ENCODE data around the gene KBTBD2. TPM values are rescaled to one million over a fixed set of nuclear protein-coding genes. Genes with fewer than 3 reads are reported as not detected.

Gene KBTBD2
- total RNA-seq, 4 donors from 2014 or later: 24.3 to 38.9 (median 35.5) TPM

DNA sequence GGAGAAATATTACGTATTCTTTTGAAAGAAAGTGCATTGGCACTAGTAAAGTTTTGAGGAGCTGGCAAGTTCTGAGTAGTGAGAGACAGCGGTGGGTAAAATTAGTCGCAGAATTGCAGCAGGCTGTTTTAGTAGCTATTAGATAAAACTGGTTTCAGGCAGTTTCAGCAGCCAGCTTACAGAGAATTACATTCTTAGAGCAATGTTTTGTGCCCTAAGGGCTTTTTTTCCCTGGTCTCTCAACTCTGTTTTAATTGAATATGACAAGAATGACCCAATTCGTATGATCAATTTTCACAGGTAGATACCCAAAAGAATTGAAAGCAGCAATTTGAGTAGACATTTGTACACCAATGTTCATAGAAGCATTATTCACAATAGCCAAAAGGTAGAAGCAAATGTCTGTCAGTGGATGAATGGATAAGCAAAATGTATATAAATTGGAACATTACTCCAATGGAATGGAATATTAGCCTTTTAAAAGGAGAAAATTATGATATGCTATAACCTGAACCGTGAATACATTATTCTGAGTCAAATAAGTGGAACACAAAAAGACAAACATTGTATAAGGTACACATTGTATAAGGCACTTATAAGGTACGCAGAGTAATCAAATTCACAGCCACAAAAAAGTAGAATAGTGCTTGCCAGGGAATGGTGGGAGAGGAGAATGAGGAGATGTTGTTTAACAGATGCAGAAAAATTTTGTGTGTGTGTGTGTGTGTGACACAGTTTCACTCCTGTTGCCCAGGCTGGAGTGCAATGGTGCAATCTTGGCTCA is 5.2 kb upstream of the KBTBD2 start:
- intact Hi-C loops (cut with DNase I; ENCODE audit: low total_unique reads): no loop called here
- WGBS, 2 donors: 86 to 88% methylated on average over 6 of the region's 6 CpGs
- H3K4me3 ChIP-seq (ENCODE audit: low read depth, poor library complexity, severe bottlenecking): no peak overlapping the region
- no peak for DNase-seq (ENCODE audit: low spot score in 2 of 2)
- TF ChIP-seq POLR2A (IDR thresholded peaks at IDR 0.05): no peak

DNA sequence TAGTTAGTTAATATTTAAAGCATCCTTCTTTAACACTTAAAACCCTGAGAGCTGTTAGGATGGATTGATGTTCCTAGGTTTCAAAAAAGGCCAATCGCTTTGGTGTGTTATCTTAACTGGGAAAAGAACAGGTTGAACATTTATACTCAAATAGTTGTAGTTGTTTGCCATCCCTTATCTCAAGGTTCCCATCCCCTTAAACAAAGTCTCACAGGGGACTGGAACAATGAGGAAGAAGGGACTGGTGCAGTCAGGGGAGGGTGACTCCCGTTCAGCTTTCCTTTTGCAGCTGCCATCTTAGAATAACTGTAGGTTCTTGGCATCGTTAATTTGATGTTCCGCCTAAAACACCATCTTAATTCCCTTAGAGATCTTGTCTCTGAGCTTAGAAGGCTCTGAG is 2.6 kb upstream of the KBTBD2 start:
- 93 to 95% methylated on average over 4 of the region's 4 CpGs for WGBS, 2 donors

DNA sequence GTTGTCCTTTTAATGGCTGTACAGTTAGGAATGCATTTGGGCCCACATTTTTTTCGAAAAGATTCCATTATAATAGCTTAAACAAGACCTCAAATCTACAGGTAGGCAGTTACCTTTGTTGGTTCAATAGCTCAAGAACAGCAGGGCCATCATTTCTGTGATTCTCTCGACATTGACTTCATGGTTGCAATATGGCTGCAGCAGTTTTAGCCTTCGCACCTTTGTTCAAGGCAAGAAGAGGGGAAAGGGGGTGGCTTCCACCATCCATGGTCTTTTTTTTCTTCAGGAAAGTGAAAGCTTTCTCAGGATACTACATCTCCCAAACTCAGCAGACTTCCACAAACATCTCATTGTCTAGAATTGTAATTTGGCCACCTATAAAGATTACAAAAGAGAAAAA is 2.2 kb upstream of the KBTBD2 start:
- DNase-seq (ENCODE audit: low spot score in 2 of 2): no peak
- no peak overlapping the region for H3K4me3 ChIP-seq (ENCODE audit: low read depth, poor library complexity, severe bottlenecking)
- 88 to 96% methylated on average over 3 of the region's 3 CpGs for WGBS, 2 donors
- no peak for TF ChIP-seq POLR2A (IDR thresholded peaks at IDR 0.05)
- TF ChIP-seq, protein P1, sequence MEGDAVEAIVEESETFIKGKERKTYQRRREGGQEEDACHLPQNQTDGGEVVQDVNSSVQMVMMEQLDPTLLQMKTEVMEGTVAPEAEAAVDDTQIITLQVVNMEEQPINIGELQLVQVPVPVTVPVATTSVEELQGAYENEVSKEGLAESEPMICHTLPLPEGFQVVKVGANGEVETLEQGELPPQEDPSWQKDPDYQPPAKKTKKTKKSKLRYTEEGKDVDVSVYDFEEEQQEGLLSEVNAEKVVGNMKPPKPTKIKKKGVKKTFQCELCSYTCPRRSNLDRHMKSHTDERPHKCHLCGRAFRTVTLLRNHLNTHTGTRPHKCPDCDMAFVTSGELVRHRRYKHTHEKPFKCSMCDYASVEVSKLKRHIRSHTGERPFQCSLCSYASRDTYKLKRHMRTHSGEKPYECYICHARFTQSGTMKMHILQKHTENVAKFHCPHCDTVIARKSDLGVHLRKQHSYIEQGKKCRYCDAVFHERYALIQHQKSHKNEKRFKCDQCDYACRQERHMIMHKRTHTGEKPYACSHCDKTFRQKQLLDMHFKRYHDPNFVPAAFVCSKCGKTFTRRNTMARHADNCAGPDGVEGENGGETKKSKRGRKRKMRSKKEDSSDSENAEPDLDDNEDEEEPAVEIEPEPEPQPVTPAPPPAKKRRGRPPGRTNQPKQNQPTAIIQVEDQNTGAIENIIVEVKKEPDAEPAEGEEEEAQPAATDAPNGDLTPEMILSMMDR (IDR thresholded peaks at IDR 0.05): no peak
- intact Hi-C loops (cut with DNase I; ENCODE audit: low total_unique reads): loop anchor here (5.0 kb wide), 1 partner anchor 49 kb away; no protein-coding TSS in a partner anchor

More for the DNA sequence above, 2.6 kb upstream of the KBTBD2 start:
- DNase-seq (ENCODE audit: low spot score in 2 of 2): no peak
- intact Hi-C loops (cut with DNase I; ENCODE audit: low total_unique reads): loop anchor here (5.0 kb wide), 1 partner anchor 48 kb away; no protein-coding TSS in a partner anchor
- TF ChIP-seq POLR2A (IDR thresholded peaks at IDR 0.05): no peak
- TF ChIP-seq, protein P1 (IDR thresholded peaks at IDR 0.05): no peak
- no peak overlapping the region for H3K4me3 ChIP-seq (ENCODE audit: low read depth, poor library complexity, severe bottlenecking)

DNA sequence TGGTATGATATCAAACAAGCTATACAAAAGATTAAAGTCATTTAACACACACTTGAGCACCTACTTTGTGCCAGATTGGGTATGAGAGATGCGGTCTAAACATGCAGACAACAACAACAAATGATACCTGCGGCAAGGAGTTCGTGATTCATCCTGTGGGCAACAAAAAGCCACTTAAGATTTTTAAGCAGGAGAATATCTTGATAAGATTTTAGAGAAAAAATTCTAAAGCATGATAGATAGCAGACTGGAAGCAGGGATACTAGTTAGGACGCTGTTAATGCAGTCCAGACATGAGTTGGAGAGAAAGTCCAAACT is 1.6 kb upstream of the KBTBD2 start:
- DNase-seq (ENCODE audit: low spot score in 2 of 2): no peak
- TF ChIP-seq, protein P1 (IDR thresholded peaks at IDR 0.05): no peak
- TF ChIP-seq POLR2A (IDR thresholded peaks at IDR 0.05): no peak
- 37 to 48% methylated on average over 4 of the region's 4 CpGs for WGBS, 2 donors
- intact Hi-C loops (cut with DNase I; ENCODE audit: low total_unique reads): loop anchor here (5.0 kb wide), 1 partner anchor 49 kb away; no protein-coding TSS in a partner anchor
- no peak overlapping the region for H3K4me3 ChIP-seq (ENCODE audit: low read depth, poor library complexity, severe bottlenecking)

DNA sequence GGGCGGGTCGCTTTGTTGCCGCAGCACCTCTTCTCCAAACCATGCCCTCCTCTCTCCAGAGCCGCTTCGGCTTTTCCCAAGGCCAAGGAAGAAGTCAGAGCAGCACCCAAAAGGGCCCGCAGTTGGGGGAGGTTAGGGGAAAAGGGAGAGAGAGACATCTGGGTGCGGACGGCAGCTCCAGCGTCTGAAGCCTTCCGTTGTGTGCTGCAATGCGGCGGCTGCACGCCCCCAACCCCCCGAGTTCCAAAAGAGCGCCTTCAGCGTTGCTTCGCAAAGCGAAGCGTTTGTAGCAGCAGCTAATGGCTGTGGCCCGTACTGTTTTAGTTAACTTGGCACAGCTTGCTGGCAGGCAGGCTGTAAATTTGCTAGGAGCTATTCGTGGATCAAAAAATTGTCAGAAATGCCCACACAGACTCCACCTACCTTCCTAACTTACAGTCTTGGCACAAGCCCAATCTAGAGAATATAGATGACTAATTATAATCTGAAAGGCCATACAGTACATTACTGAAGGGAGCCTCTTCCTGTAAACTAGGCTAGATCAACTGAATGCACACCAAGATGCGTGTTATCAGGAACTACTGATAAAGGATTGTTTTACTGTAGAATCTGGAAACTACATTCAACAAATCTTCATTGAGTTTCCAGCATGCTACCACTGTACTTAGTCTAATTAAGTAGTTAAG is 1.1 kb upstream of the KBTBD2 start:
- TF ChIP-seq, protein P1 (IDR thresholded peaks at IDR 0.05): no peak
- no peak for TF ChIP-seq POLR2A (IDR thresholded peaks at IDR 0.05)
- peak overlapping the region; percentile 14 for H3K4me3 ChIP-seq (ENCODE audit: low read depth, poor library complexity, severe bottlenecking)
- peak; percentile 45 to 88 for DNase-seq (ENCODE audit: low spot score in 2 of 2)
- intact Hi-C loops (cut with DNase I; ENCODE audit: low total_unique reads): loop anchor here (5.0 kb wide), 1 partner anchor 50 kb away; no protein-coding TSS in a partner anchor
- 1 to 2% methylated on average over 22 of the region's 22 CpGs for WGBS, 2 donors

DNA sequence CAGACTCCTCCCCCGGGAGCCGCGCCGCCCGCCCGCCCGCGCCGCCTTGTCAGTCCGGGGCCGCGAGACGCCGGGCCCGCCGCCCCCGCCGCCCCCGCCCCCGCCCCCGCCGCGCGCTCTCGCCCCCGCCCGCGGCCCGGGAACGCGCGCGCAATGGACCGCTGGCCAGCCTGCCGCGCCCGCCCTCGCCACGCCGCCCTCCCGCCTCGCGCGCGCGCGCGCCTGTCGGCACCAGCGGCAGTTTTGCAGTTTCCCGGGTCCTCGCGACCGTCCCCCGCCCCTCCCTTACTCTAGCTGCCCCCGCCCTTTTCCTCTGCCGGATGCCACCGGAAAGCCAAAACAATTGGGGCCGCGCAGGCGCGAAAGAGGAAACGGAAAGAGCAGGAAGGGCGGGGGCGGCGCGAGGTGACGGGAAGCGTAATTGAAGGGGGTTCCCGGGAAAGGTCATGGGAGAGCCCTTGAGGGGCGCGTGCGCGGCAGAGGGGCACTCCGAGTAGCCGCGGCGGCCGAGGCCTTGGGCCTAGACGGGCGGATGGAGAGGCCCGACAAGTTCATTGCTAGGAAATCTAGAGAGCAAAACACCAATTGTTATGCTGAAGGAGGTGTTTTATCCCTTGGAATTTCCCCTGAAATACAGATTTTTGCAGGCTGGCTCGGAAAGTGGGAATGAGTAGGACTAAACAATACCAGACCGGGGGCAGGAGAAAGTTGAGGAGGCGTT is 400 bp upstream of the KBTBD2 start:
- peak overlapping the region; percentile 89 for H3K4me3 ChIP-seq (ENCODE audit: low read depth, poor library complexity, severe bottlenecking)
- DNase-seq (ENCODE audit: low spot score in 2 of 2): peak; percentile 97 to 99
- intact Hi-C loops (cut with DNase I; ENCODE audit: low total_unique reads): loop anchor here (5.0 kb wide), 1 partner anchor 50 kb away; no protein-coding TSS in a partner anchor
- WGBS, 2 donors: 0% methylated on average over 38 to 68 of the region's 85 CpGs
- TF ChIP-seq, protein P1 (IDR thresholded peaks at IDR 0.05): no peak
- TF ChIP-seq POLR2A (IDR thresholded peaks at IDR 0.05): no peak
